Esophagus squamous epithelium (tissue), 4 donors: ENCODE data around the gene LIPM.

Experiments used
- CTCF ChIP-seq, 6 experiments: fragments of 450-650 bp in 4 of 6; fragments of 200-600 bp in 2 of 6; sonication (generic) in 2 of 6; IDR thresholded peaks; one replicate each; pipeline ENCODE4 v1.5.1; 2016 to 2019; ENCODE audit warnings: antibody characterized with exemption in 6 of 6, mild to moderate bottlenecking in 4 of 6, moderate library complexity in 4 of 6
- POLR2A ChIP-seq, 4 donors: fragments of 450-650 bp; IDR thresholded peaks; one replicate each; pipeline ENCODE4 v1.6.1; 2017; ENCODE audit warnings: antibody characterized with exemption in 4 of 4, mild to moderate bottlenecking in 4 of 4, moderate library complexity in 3 of 4

- TF ChIP-seq CTCF (IDR thresholded peaks at IDR 0.05), result no peak
- peak in 1 of 4 donors; percentile 54 for TF ChIP-seq POLR2A (IDR thresholded peaks at IDR 0.05)
These were observed 49.2 kb downstream of the LIPM start, which contains the start of gene ANKRD22 for GRCh38 chr10:88851706-88852105.
